Keratinocyte (primary cell): Measurements from ENCODE around the gene MKLN1. TPM values are rescaled to one million over a fixed set of nuclear protein-coding genes. Genes with fewer than 3 reads are reported as not detected.

ENCODE experiments used
- DNase-seq: peaks from one replicate; pipeline ENCODE4 v3.0.0-alpha.2; 2011; ENCODE audit warnings: low read depth, missing footprints, low spot score
- FAIRE-seq: peaks from 2 replicates; lab custom pipeline; 2011; peaks lifted over from hg19 to GRCh38; lab: Jason Lieb, UNC
- H2AFZ ChIP-seq: 2 replicates; pipeline ENCODE4 v1.6.0; 2012; ENCODE audit warnings: low read length, control low read depth, inconsistent platforms; ENCODE audit not compliant: control insufficient read depth
- H3K27ac ChIP-seq: 2 replicates; pipeline ENCODE4 v1.5.1; 2011; ENCODE audit warnings: low read length; ENCODE audit not compliant: control insufficient read depth, insufficient read depth
- H3K27me3 ChIP-seq: 3 replicates; pipeline ENCODE4 v1.6.0; 2011; ENCODE audit warnings: low read length; ENCODE audit not compliant: control insufficient read depth, insufficient read depth; ENCODE audit errors: extremely low read depth
- H3K36me3 ChIP-seq, 2 experiments: 2 replicates in 1 of 2; 3 replicates in 1 of 2; pipeline ENCODE4 v1.5.1; 2011; ENCODE audit warnings: low read length in 2 of 2, mild to moderate bottlenecking in 1 of 2; ENCODE audit not compliant: control insufficient read depth in 2 of 2, insufficient read depth in 2 of 2; ENCODE audit errors: extremely low read depth in 1 of 2
- H3K4me1 ChIP-seq: 3 replicates; pipeline ENCODE4 v1.5.1; 2011; ENCODE audit warnings: low read length; ENCODE audit not compliant: control insufficient read depth, insufficient read depth; ENCODE audit errors: extremely low read depth
- H3K4me2 ChIP-seq: 3 replicates; pipeline ENCODE4 v1.6.0; 2011; ENCODE audit warnings: low read depth, low read length; ENCODE audit not compliant: control insufficient read depth, insufficient read depth; ENCODE audit errors: extremely low read depth
- H3K4me3 ChIP-seq, 3 experiments: fragments of 200-600 bp in 1 of 3; sonication (generic) in 1 of 3; 2 replicates in 2 of 3; 3 replicates in 1 of 3; pipeline ENCODE4 v1.5.1; 2011 to 2016; ENCODE audit warnings: low read length in 3 of 3, mild to moderate bottlenecking in 3 of 3, control low read depth in 2 of 3, inconsistent platforms in 1 of 3, low read depth in 1 of 3, mixed read lengths in 1 of 3, mixed run types in 1 of 3, moderate library complexity in 1 of 3; ENCODE audit not compliant: control insufficient read depth in 2 of 3, insufficient read depth in 2 of 3; ENCODE audit errors: extremely low read depth in 1 of 3
- H3K79me2 ChIP-seq: 2 replicates; pipeline ENCODE4 v1.6.0; 2012; ENCODE audit warnings: low read length; ENCODE audit not compliant: control insufficient read depth, insufficient read depth
- H3K9ac ChIP-seq: 3 replicates; pipeline ENCODE4 v1.6.0; 2011; ENCODE audit warnings: low read length; ENCODE audit not compliant: control insufficient read depth, insufficient read depth; ENCODE audit errors: extremely low read depth
- H3K9me1 ChIP-seq: 3 replicates; pipeline ENCODE4 v1.6.0; 2011; ENCODE audit warnings: low read length; ENCODE audit not compliant: control insufficient read depth, insufficient read depth; ENCODE audit errors: extremely low read depth
- H3K9me3 ChIP-seq: 2 replicates; pipeline ENCODE4 v1.5.1; 2012; ENCODE audit warnings: low read depth, low read length; ENCODE audit not compliant: control insufficient read depth
- H4K20me1 ChIP-seq: 3 replicates; pipeline ENCODE4 v1.6.0; 2011; ENCODE audit warnings: low read length; ENCODE audit not compliant: control insufficient read depth, insufficient read depth; ENCODE audit errors: extremely low read depth
- CTCF ChIP-seq, 3 experiments: IDR thresholded peaks in 1 of 3; conservative IDR thresholded peaks in 1 of 3; optimal IDR thresholded peaks in 1 of 3; 2 replicates in 2 of 3; 3 replicates in 1 of 3; pipeline versions ENCODE3 to v1.5.1; 2011; ENCODE audit warnings: low read length in 3 of 3, mild to moderate bottlenecking in 3 of 3, moderate library complexity in 2 of 3, control low read depth in 1 of 3, inconsistent platforms in 1 of 3; ENCODE audit not compliant: insufficient read depth in 2 of 3; ENCODE audit errors: extremely low read depth in 1 of 3
- EZH2 ChIP-seq: IDR thresholded peaks from one replicate; pipeline ENCODE4 v1.6.1; 2012; ENCODE audit warnings: inconsistent platforms, mild to moderate bottlenecking, low read length, moderate library complexity
- dilution Hi-C: fragments of 300-500 bp; cut with MboI; formaldehyde crosslinking; loops from one replicate; pipeline ENCODE4 v1.7.0; 2020; ENCODE audit warnings: low sequenced_read_pairs; ENCODE audit not compliant: extremely low pct_ligation_motif_present
- polyA plus RNA-seq, 5 experiments: library from polyadenylated mRNA; depleted of rRNA in 3 of 5; stranded (reverse) in 3 of 5; stranded (forward) in 1 of 5; unstranded in 1 of 5; fragments of >200 nt; gene quantifications; 1 replicate in 1 of 5; 2 replicates in 3 of 5; 3 replicates in 1 of 5; pipeline versions ENCODE4 v1.2.1 to v1.2.3, GENCODE V29; 2011 to 2012; ENCODE audit warnings: missing spikeins in 2 of 5, low read depth in 1 of 5, low replicate concordance in 1 of 5

Gene MKLN1
- polyA plus RNA-seq, 1 donor (not counting 4 experiments of a cell fraction or from before 2014, with no cell fraction given) = 43.8 TPM

- Histone ChIP-seq H4K20me1 (no peaks in the 10 kb centered on the region), H3K4me2 (no peak overlapping the region), H3K9me3 (no peaks in the 10 kb centered on the region), H3K9ac (no peak overlapping the region), H3K4me3 (no peak overlapping the region), H3K36me3 (no peaks in the 10 kb centered on the region), H3K4me1 (peaks cover 7% of the 10 kb centered on the region), H3K9me1 (no peaks in the 10 kb centered on the region), H3K27ac (no peak overlapping the region), H3K27me3 (no peaks in the 10 kb centered on the region), H2AFZ (no peak overlapping the region), H3K79me2 (no peaks in the 10 kb centered on the region)
- TF ChIP-seq CTCF (optimal IDR thresholded peaks at IDR 0.05 in 1 of 3, IDR thresholded peaks at IDR 0.05 in 1 of 3, conservative IDR thresholded peaks at IDR 0.05 in 1 of 3; ENCODE audit: extremely low read depth in 1 of 3, insufficient read depth in 2 of 3, low read length in 3 of 3) (no peak), EZH2 (no peak)
- DNase-seq = no peak
- dilution Hi-C loops = no loop called here
- no peak for FAIRE-seq
These were observed 215.6 kb downstream of the MKLN1 start for GRCh38 chr7:131543298-131543697.

- H2AFZ ChIP-seq = no peak overlapping the region
- H3K4me2 ChIP-seq = no peak overlapping the region
- dilution Hi-C loops = no loop called here
- DNase-seq (no peak), FAIRE-seq (no peak)
- no peaks in the 10 kb centered on the region for H3K9me3 ChIP-seq
- TF ChIP-seq EZH2 (no peak), CTCF (optimal IDR thresholded peaks at IDR 0.05 in 1 of 3, IDR thresholded peaks at IDR 0.05 in 1 of 3, conservative IDR thresholded peaks at IDR 0.05 in 1 of 3; ENCODE audit: extremely low read depth in 1 of 3, insufficient read depth in 2 of 3, low read length in 3 of 3) (no peak)
- H3K27me3 ChIP-seq = no peaks in the 10 kb centered on the region
- no peaks in the 10 kb centered on the region for H3K36me3 ChIP-seq
- no peak overlapping the region for H3K9ac ChIP-seq
- no peak overlapping the region for H3K4me3 ChIP-seq
- H3K79me2 ChIP-seq = no peaks in the 10 kb centered on the region
- H4K20me1 ChIP-seq = no peaks in the 10 kb centered on the region
- H3K4me1 ChIP-seq = peaks cover under 1% of the 10 kb centered on the region
- H3K27ac ChIP-seq = no peak overlapping the region
- H3K9me1 ChIP-seq = no peaks in the 10 kb centered on the region
These were observed 216.3 kb downstream of the MKLN1 start for GRCh38 chr7:131544021-131544420.
